GM12891 (cell line): Measurements from ENCODE around the gene LSM3.

Source experiments
- POLR2A ChIP-seq: IDR thresholded peaks from 2 replicates; pipeline ENCODE4 v1.6.1; 2011; ENCODE audit warnings: low read depth, low read length, control low read depth
- POLR2AphosphoS5 ChIP-seq: IDR thresholded peaks from 2 replicates; pipeline ENCODE4 v1.6.1; 2011; ENCODE audit warnings: low read depth, low read length, control low read depth
- POU2F2 ChIP-seq: IDR thresholded peaks from 2 replicates; pipeline ENCODE4 v1.6.1; 2011; ENCODE audit warnings: low read depth, mild to moderate bottlenecking, control low read depth, low read length, moderate library complexity

DNA sequence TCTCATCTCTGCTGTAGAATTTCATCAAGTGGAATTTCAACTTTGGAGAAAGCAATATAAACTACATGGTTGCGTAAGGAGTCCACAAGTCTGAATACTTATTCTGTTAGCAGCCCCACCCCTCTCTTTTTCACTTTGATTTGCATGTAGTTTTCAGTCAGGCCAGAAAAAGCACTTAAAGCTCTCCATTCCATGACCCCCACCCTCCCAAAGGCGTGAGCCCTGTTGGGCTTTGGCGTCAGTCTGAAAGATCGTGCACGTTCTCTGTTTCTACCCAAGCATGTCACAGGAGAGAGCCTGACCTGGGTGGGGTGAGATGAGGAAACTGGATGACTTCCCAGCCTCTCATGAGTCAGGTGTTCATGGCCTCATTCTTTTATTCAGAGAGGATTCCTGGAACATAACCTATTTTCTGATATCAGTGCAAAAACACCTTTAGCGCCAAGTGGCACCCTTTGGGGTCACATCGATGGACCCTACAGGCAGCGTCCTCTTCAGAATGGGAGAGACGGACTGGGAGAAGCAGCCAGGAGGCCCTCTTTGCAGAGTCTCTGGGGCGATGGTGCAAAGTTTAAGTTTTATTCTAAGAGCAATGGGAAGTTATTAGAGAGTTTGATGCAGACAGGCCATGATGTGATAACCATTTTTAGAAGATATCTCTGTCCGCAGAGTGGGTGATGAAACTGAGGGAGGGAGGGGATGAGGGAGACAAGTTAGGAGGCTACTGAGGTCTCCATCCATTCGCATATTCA is 55.8 kb downstream of the LSM3 start:
- TF ChIP-seq POLR2AphosphoS5 (no peak), POLR2A (no peak), POU2F2 (no peak)
